Measurements from ENCODE around the gene ATP6V1B1. TPM values are rescaled to one million over a fixed set of nuclear protein-coding genes. Genes with fewer than 3 reads are reported as not detected.

Gene ATP6V1B1
- total RNA-seq, 1 donor = 0.09 TPM

DNA sequence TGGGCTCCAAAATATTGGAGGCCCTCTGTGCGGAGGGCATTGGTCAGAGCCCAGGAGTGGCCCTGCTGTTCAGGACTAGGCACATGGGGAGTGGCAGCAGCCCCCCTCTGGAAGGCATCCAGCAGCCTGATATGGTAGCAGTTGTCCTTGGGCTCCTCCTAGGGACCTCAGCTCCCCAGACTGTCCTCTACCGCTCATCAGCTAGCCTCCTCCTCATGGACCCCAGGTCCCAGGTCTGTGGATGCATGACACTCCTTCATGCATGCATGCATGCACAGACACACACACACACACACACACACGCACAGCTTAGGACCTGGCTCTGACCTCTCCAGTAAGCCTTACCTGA lies 15.4 kb upstream of the ATP6V1B1 start:
- no peak overlapping the region for H3K4me3 ChIP-seq (ENCODE audit: low read depth, low read length)
- no peak for TF ChIP-seq CTCF (IDR thresholded peaks at IDR 0.05; ENCODE audit: insufficient read depth, low read length)
- DNase-seq (ENCODE audit: low read depth) = no peak

GRCh38 chr2:70921031-70921430 lies 14.7 kb upstream of the ATP6V1B1 start:
- no peak for DNase-seq (ENCODE audit: low read depth)
- H3K4me3 ChIP-seq (ENCODE audit: low read depth, low read length) = no peak overlapping the region
- TF ChIP-seq CTCF (IDR thresholded peaks at IDR 0.05; ENCODE audit: insufficient read depth, low read length) = no peak

DNA sequence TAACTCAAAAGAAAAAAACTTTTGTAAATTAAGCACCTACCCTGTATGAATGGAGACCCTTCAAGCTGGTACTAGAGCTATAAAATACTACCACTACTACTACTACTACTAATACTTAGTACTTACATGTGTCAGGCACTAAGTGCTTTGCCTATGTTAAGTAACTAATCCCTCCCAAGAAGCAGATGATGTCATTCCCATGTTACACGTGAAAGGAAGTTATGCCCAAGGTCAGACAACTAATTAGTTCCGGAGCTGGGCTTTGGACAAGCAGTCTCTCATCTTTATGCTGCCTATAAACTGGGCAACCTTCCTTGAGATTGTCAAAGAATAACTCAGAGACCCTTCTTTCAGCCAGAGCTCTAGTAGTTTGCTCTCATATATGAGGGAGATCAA lies 13.9 kb upstream of the ATP6V1B1 start:
- DNase-seq (ENCODE audit: low read depth) = no peak
- no peak overlapping the region for H3K4me3 ChIP-seq (ENCODE audit: low read depth, low read length)
- TF ChIP-seq CTCF (IDR thresholded peaks at IDR 0.05; ENCODE audit: insufficient read depth, low read length) = no peak

DNA sequence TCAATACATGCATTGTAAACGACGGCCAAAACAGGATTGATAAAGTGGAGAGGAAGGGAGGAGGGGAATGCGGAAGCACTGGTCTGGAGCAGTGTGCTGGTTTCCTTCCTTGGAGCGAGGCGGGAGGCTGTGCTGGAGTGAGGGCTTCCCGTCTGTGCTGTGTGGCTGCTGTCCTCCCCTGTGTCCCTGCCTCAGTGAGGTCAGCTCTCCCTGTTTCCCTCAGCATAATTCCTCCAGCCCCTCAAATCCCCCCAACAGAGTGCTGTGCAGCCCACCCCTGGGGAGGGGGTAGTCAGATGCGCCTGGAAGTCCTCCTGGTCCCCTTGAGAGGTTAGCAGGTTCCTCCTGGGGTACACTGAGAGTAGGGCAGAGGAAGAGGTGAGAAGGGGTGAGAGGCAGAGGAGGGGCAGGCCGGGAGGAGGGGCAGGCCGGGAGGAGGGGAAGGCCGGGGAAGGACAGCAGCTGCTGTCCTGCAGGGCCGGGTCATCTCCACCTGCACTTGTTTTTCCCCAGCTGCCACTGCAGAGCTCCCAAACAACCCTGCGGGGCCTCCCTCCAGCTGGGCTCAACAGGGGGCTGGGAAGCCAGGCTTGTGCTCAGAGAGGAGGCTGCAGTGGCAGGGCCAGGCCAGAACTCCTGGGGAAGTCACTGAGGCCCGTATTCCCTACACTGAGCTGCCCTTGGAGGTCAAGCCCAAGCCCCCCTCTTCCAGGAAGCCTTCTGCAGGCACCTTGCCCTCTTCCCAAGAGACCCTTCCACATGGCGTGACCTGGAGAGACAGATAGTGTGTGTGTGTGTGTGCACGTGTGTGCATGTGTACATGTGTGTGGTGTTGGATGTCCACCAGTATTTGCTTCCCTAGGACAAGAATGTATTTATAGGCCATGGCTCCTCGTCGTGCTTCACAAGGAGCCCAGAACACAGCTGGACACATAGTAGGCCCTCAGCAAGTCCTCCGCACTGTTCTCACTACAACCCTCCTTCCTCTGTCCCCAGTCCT lies 13.2 kb upstream of the ATP6V1B1 start:
- no peak overlapping the region for H3K4me3 ChIP-seq (ENCODE audit: low read depth, low read length)
- no peak for DNase-seq (ENCODE audit: low read depth)
- TF ChIP-seq CTCF (IDR thresholded peaks at IDR 0.05; ENCODE audit: insufficient read depth, low read length) = no peak

- no peak overlapping the region for H3K4me3 ChIP-seq (ENCODE audit: low read depth, low read length)
Measured at GRCh38 chr2:70923378-70924015, 12.2 kb upstream of the ATP6V1B1 start.

GRCh38 chr2:70926042-70926441 lies 9.7 kb upstream of the ATP6V1B1 start:
- no peak for TF ChIP-seq CTCF (IDR thresholded peaks at IDR 0.05; ENCODE audit: insufficient read depth, low read length)
- no peak for DNase-seq (ENCODE audit: low read depth)

More at GRCh38 chr2:70923378-70924015, 12.2 kb upstream of the ATP6V1B1 start:
- DNase-seq (ENCODE audit: low read depth) = no peak
- no peak for TF ChIP-seq CTCF (IDR thresholded peaks at IDR 0.05; ENCODE audit: insufficient read depth, low read length)

More at GRCh38 chr2:70926042-70926441, 9.7 kb upstream of the ATP6V1B1 start:
- H3K4me3 ChIP-seq (ENCODE audit: low read depth, low read length) = no peak overlapping the region

All from fibroblast of the aortic adventitia (primary cell).